NT2/D1 (cell line): ENCODE measurements around the gene CPOX.

Source experiments
- DNase-seq: peaks from one replicate; pipeline ENCODE4 v3.0.0-alpha.2; 2011; ENCODE audit warnings: low read depth, low spot score
- H3K27me3 ChIP-seq: 2 replicates; pipeline ENCODE4 v1.6.0; 2011; ENCODE audit warnings: mild to moderate bottlenecking; ENCODE audit not compliant: insufficient read length, insufficient read depth
- H3K36me3 ChIP-seq: 2 replicates; pipeline ENCODE4 v1.6.1; 2011; ENCODE audit warnings: mild to moderate bottlenecking, low read length, mixed read lengths; ENCODE audit not compliant: insufficient read depth, insufficient read length
- H3K4me1 ChIP-seq: 2 replicates; pipeline ENCODE4 v1.5.1; 2011; ENCODE audit not compliant: insufficient read depth, insufficient read length
- H3K4me3 ChIP-seq: 2 replicates; pipeline ENCODE4 v1.5.1; 2011; ENCODE audit warnings: low read depth; ENCODE audit not compliant: insufficient read length
- H3K9ac ChIP-seq: 2 replicates; pipeline ENCODE4 v1.6.0; 2011; ENCODE audit warnings: low read depth; ENCODE audit not compliant: insufficient read length
- H3K9me3 ChIP-seq: 2 replicates; pipeline ENCODE4 v1.5.1; 2011; ENCODE audit warnings: mild to moderate bottlenecking, low read length; ENCODE audit not compliant: insufficient read depth
- SUZ12 ChIP-seq: IDR thresholded peaks from 2 replicates; pipeline ENCODE4 v1.6.1; 2011; ENCODE audit not compliant: insufficient read length, insufficient read depth; ENCODE audit errors: extremely low read depth
- YY1 ChIP-seq: IDR thresholded peaks from 2 replicates; pipeline ENCODE4 v1.6.1; 2011; ENCODE audit not compliant: insufficient read length, insufficient read depth
- ZNF274 ChIP-seq: IDR thresholded peaks from 2 replicates; pipeline ENCODE4 v1.6.1; 2011; ENCODE audit warnings: mild to moderate bottlenecking, low read depth, low read length

Gene CPOX

GRCh38 chr3:98601180-98601579, 7.8 kb upstream of the CPOX start:
- DNase-seq: no peak
- H3K4me1 ChIP-seq: no peaks in the 10 kb centered on the region
- no peaks in the 10 kb centered on the region for H3K36me3 ChIP-seq
- no peak overlapping the region for H3K9ac ChIP-seq
- H3K4me3 ChIP-seq: no peak overlapping the region
- H3K27me3 ChIP-seq: no peaks in the 10 kb centered on the region
- TF ChIP-seq SUZ12: no peak
- TF ChIP-seq YY1: no peak
- TF ChIP-seq ZNF274: no peak
- no peaks in the 10 kb centered on the region for H3K9me3 ChIP-seq

- DNase-seq: no peak
- Histone ChIP-seq H3K9me3 (no peaks in the 10 kb centered on the region), H3K36me3 (no peaks in the 10 kb centered on the region), H3K9ac (no peak overlapping the region), H3K4me1 (no peaks in the 10 kb centered on the region), H3K27me3 (no peaks in the 10 kb centered on the region), H3K4me3 (no peak overlapping the region)
- no peak for TF ChIP-seq SUZ12
- TF ChIP-seq YY1: no peak
- TF ChIP-seq ZNF274: no peak
These were observed 7.1 kb upstream of the CPOX start for GRCh38 chr3:98600412-98601095.

GRCh38 chr3:98599647-98600411, 6.4 kb upstream of the CPOX start:
- no peak for DNase-seq
- TF ChIP-seq SUZ12 (no peak), YY1 (no peak), ZNF274 (no peak)
- Histone ChIP-seq H3K4me3 (no peak overlapping the region), H3K4me1 (no peaks in the 10 kb centered on the region), H3K9ac (no peak overlapping the region), H3K9me3 (no peaks in the 10 kb centered on the region), H3K36me3 (no peaks in the 10 kb centered on the region), H3K27me3 (no peaks in the 10 kb centered on the region)

GRCh38 chr3:98598492-98598891, 5.1 kb upstream of the CPOX start:
- TF ChIP-seq SUZ12: no peak
- no peak for TF ChIP-seq YY1
- no peak for TF ChIP-seq ZNF274

GRCh38 chr3:98596541-98597500, 3.4 kb upstream of the CPOX start:
- DNase-seq: no peak
- no peaks in the 10 kb centered on the region for H3K4me1 ChIP-seq
- no peak overlapping the region for H3K9ac ChIP-seq
- H3K4me3 ChIP-seq: no peak overlapping the region
- TF ChIP-seq ZNF274: no peak
- TF ChIP-seq SUZ12: no peak
- TF ChIP-seq YY1: no peak
- H3K9me3 ChIP-seq: no peaks in the 10 kb centered on the region
- H3K36me3 ChIP-seq: no peaks in the 10 kb centered on the region
- no peaks in the 10 kb centered on the region for H3K27me3 ChIP-seq

More at GRCh38 chr3:98598492-98598891, 5.1 kb upstream of the CPOX start:
- no peak overlapping the region for H3K9ac ChIP-seq
- no peaks in the 10 kb centered on the region for H3K36me3 ChIP-seq
- H3K9me3 ChIP-seq: no peaks in the 10 kb centered on the region
- no peak overlapping the region for H3K4me3 ChIP-seq
- no peak for DNase-seq
- no peaks in the 10 kb centered on the region for H3K4me1 ChIP-seq
- no peaks in the 10 kb centered on the region for H3K27me3 ChIP-seq

- Histone ChIP-seq H3K4me3 (no peak overlapping the region), H3K4me1 (no peaks in the 10 kb centered on the region), H3K9ac (no peak overlapping the region), H3K36me3 (peaks cover 2% of the 10 kb centered on the region), H3K9me3 (no peaks in the 10 kb centered on the region), H3K27me3 (no peaks in the 10 kb centered on the region)
- no peak for DNase-seq
- no peak for TF ChIP-seq SUZ12
- TF ChIP-seq ZNF274: no peak
- no peak for TF ChIP-seq YY1
These were observed 2.7 kb upstream of the CPOX start for GRCh38 chr3:98596087-98596486.
